Gastrocnemius medialis (tissue), 4 donors: ENCODE results near the gene ARSH.

Experiments
- CTCF ChIP-seq, 5 experiments: fragments of 450-650 bp in 3 of 5; fragments of 200-600 bp in 2 of 5; sonication (generic) in 2 of 5; IDR thresholded peaks in 4 of 5; conservative IDR thresholded peaks in 1 of 5; 1 replicate in 4 of 5; 2 replicates in 1 of 5; pipeline ENCODE4 v1.5.1; 2016 to 2019; ENCODE audit warnings: antibody characterized with exemption in 5 of 5, mild to moderate bottlenecking in 3 of 5, moderate library complexity in 3 of 5
- POLR2A ChIP-seq, 2 donors: fragments of 450-650 bp; IDR thresholded peaks; one replicate each; pipeline ENCODE4 v1.6.1; 2017; ENCODE audit warnings: antibody characterized with exemption in 2 of 2, mild to moderate bottlenecking in 2 of 2, moderate library complexity in 2 of 2

GRCh38 chrX:3066555-3066954 is 60.2 kb downstream of the ARSH start:
- TF ChIP-seq POLR2A (IDR thresholded peaks at IDR 0.05) (no peak), CTCF (IDR thresholded peaks at IDR 0.05 in 4 of 5, conservative IDR thresholded peaks at IDR 0.05 in 1 of 5) (no peak)
